ENCODE measurements around the gene COPRS.

COPRS gene

GRCh38 chr17:31806921-31807320 is 52.1 kb downstream of the COPRS start:
- no peak for DNase-seq

GRCh38 chr17:31803494-31804213 is 55.4 kb downstream of the COPRS start:
- DNase-seq = no peak

- DNase-seq = no peak
Measured at GRCh38 chr17:31802502-31802901, 56.5 kb downstream of the COPRS start.

All from GF-D8 (cell line).